WI38 (cell line): ENCODE results near the gene FRMPD3.

Experiments
- H3K4me3 ChIP-seq: 2 replicates; pipeline ENCODE4 v1.5.1; 2011; ENCODE audit warnings: low read depth, mild to moderate bottlenecking, control low read depth, low read length
- TF ChIP-seq, protein P1 (sequence below): IDR thresholded peaks from 2 replicates; pipeline ENCODE4 v1.5.1; 2012; ENCODE audit warnings: low read depth, mild to moderate bottlenecking, control low read depth, low read length

The FRMPD3 gene

DNA sequence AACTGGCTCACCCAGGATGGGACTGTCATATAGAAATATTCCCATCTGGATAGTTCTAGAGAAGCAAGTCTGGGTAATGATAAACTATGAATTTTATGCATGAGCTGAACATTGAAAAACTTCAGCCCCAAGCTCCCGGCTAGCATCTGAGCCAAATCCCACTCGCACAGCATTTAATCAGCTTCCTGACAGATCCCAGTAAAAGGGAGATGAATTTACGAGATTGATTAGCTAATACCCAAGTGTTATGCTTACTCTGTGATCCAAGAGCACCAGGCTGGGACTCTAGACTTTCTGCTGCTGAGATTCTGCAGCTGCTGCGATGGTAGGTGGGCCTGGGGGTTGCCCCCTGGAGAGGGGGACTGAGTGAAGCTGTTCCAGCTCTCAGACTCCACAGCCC lies 28.0 kb downstream of the FRMPD3 start:
- TF ChIP-seq, protein P1, sequence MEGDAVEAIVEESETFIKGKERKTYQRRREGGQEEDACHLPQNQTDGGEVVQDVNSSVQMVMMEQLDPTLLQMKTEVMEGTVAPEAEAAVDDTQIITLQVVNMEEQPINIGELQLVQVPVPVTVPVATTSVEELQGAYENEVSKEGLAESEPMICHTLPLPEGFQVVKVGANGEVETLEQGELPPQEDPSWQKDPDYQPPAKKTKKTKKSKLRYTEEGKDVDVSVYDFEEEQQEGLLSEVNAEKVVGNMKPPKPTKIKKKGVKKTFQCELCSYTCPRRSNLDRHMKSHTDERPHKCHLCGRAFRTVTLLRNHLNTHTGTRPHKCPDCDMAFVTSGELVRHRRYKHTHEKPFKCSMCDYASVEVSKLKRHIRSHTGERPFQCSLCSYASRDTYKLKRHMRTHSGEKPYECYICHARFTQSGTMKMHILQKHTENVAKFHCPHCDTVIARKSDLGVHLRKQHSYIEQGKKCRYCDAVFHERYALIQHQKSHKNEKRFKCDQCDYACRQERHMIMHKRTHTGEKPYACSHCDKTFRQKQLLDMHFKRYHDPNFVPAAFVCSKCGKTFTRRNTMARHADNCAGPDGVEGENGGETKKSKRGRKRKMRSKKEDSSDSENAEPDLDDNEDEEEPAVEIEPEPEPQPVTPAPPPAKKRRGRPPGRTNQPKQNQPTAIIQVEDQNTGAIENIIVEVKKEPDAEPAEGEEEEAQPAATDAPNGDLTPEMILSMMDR = no peak
- H3K4me3 ChIP-seq = no peak overlapping the region

- no peak overlapping the region for H3K4me3 ChIP-seq
- TF ChIP-seq, protein P1 = no peak
Observed at GRCh38 chrX:107480272-107480671, 30.8 kb downstream of the FRMPD3 start.

GRCh38 chrX:107482046-107482445 lies 32.6 kb downstream of the FRMPD3 start:
- TF ChIP-seq, protein P1 = no peak
- H3K4me3 ChIP-seq = no peak overlapping the region

- H3K4me3 ChIP-seq = no peak overlapping the region
- TF ChIP-seq, protein P1 = no peak
Observed at GRCh38 chrX:107484002-107484726, 34.7 kb downstream of the FRMPD3 start.

- TF ChIP-seq, protein P1 = no peak
- H3K4me3 ChIP-seq = no peak overlapping the region
Observed at GRCh38 chrX:107485013-107485412, 35.6 kb downstream of the FRMPD3 start.

DNA sequence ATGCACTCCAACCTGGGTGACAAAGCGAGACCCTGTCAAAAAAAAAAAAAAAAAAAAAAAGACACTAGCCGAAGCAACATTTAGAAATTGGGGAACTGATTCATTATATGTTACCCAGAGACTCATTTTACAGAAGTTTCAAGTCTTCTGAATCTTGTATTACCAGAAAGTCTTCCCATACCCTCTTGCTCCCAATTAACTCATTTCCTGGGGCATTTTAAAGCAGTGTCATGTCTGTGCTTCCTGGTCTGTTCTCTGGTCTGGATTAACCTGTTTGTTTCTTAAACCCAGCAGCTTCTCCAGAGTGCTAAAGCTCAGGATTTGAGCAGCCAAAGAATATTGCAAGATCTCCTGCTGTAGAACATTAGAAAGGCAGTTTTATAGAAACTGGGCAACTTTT lies 43.7 kb downstream of the FRMPD3 start:
- TF ChIP-seq, protein P1 = no peak
- H3K4me3 ChIP-seq = no peak overlapping the region

DNA sequence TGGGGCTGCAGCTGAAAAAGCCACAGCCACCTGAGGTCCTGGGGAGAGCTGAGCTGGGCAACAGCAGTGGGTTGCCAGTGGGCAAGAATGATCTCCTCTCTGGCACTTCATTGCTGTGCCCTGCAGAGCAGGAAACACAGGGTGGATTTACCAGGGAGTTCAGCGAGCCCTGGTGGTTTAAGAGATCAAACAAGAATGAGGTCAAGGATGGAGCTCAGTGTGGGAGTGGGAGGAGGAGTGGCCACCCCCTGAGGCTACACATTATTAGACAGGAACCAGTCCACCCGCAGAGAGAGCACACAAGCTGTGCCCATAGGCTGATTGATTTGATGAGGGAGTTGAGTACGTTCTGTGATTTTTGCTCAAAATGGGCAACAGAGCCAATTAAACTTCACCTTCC lies 47.3 kb downstream of the FRMPD3 start:
- H3K4me3 ChIP-seq = no peak overlapping the region
- TF ChIP-seq, protein P1 = no peak
